Measurements from ENCODE around the gene TRIP10.

DNA sequence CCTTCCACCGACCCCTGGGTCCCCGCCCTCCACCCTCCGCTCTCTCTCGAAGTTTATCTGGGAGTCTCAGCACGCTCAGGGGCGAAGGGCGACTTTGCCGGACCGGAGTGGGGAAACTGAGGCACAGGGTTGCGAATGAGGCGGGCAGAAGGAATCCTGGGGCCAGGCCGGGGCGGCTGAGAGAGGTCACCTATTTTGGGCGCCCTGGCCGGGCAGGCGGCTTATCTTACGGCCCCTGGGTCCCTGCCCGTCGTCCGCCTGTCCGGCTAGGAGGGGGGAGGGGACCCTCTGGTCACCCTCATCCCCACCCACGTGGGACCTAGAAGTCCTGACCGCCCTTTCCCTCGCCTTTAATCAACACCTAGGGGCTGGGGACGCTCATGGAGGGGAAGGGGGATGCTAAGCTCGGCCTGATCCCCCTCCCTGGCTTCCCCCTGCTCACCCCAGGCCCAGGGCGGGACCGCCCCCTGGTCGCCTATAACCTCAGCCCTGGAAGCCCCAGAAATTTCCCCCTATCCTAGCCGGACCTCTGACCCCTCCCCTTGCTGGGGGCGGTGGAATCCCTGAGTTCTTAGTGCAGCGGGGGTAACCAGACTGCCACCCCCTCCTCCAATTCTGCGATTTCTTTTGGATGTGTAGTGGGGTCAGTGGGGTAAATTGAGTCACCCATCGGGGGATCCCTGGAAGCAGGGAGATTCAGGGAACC lies 556 bp downstream of the TRIP10 start:
- TF ChIP-seq, protein P1, sequence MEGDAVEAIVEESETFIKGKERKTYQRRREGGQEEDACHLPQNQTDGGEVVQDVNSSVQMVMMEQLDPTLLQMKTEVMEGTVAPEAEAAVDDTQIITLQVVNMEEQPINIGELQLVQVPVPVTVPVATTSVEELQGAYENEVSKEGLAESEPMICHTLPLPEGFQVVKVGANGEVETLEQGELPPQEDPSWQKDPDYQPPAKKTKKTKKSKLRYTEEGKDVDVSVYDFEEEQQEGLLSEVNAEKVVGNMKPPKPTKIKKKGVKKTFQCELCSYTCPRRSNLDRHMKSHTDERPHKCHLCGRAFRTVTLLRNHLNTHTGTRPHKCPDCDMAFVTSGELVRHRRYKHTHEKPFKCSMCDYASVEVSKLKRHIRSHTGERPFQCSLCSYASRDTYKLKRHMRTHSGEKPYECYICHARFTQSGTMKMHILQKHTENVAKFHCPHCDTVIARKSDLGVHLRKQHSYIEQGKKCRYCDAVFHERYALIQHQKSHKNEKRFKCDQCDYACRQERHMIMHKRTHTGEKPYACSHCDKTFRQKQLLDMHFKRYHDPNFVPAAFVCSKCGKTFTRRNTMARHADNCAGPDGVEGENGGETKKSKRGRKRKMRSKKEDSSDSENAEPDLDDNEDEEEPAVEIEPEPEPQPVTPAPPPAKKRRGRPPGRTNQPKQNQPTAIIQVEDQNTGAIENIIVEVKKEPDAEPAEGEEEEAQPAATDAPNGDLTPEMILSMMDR (conservative IDR thresholded peaks at IDR 0.05; ENCODE audit: low read depth, low read length) = no peak
- TF ChIP-seq POLR2A (IDR thresholded peaks at IDR 0.05; ENCODE audit: low read depth, low read length) (no peak), RAD21 (IDR thresholded peaks at IDR 0.05; ENCODE audit: low read length) (no peak), RFX5 (IDR thresholded peaks at IDR 0.05; ENCODE audit: low read depth, low read length) (no peak), NFE2L2 (IDR thresholded peaks at IDR 0.05; ENCODE audit: low read depth, low read length) (no peak), RCOR1 (IDR thresholded peaks at IDR 0.05; ENCODE audit: insufficient replicate concordance, low read length) (no peak), CEBPB (IDR thresholded peaks at IDR 0.05; ENCODE audit: low read depth, low read length) (no peak), SMC3 (IDR thresholded peaks at IDR 0.05; ENCODE audit: low read depth, low read length) (no peak), MAZ (IDR thresholded peaks at IDR 0.05; ENCODE audit: borderline replicate concordance, low read depth, low read length) (no peak), MXI1 (IDR thresholded peaks at IDR 0.05; ENCODE audit: borderline replicate concordance, low read depth, low read length) (peak; percentile 48; the same call in 1 of the 2 replicates), CHD1 (IDR thresholded peaks at IDR 0.05; ENCODE audit: low read depth, low read length) (no peak), FOS (IDR thresholded peaks at IDR 0.05; ENCODE audit: low read depth, low read length) (no peak), MAFK (IDR thresholded peaks at IDR 0.05; ENCODE audit: low read depth, low read length) (no peak)
- TF ChIP-seq, protein P2, sequence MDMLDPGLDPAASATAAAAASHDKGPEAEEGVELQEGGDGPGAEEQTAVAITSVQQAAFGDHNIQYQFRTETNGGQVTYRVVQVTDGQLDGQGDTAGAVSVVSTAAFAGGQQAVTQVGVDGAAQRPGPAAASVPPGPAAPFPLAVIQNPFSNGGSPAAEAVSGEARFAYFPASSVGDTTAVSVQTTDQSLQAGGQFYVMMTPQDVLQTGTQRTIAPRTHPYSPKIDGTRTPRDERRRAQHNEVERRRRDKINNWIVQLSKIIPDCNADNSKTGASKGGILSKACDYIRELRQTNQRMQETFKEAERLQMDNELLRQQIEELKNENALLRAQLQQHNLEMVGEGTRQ (IDR thresholded peaks at IDR 0.05; ENCODE audit: low read depth, low read length) = no peak
